NCI-H2196 (cell line): ENCODE data around the gene CFDP1.

Experiments
- DNase-seq: peaks from one replicate; lab custom pipeline; 2025; ENCODE audit not compliant: unreplicated experiment; lab: John Stamatoyannopoulos, UW

CFDP1 gene

GRCh38 chr16:75254359-75254837 lies 178.9 kb downstream of the CFDP1 start:
- DNase-seq, result no peak

GRCh38 chr16:75252946-75253911 lies 180.1 kb downstream of the CFDP1 start:
- no peak for DNase-seq

GRCh38 chr16:75252049-75252864 lies 181.0 kb downstream of the CFDP1 start:
- DNase-seq, result no peak

GRCh38 chr16:75251280-75252048 lies 181.8 kb downstream of the CFDP1 start, which contains the start of gene BCAR1:
Gene BCAR1, minus strand, starts transcription at chr16:75251624. Its CDS starts 142 bp downstream, at chr16:75251482.
- peak; percentile 63 for DNase-seq

- DNase-seq, result no peak
Measured at GRCh38 chr16:75250809-75251279, 182.5 kb downstream of the CFDP1 start.

GRCh38 chr16:75250089-75250808 lies 183.1 kb downstream of the CFDP1 start:
- DNase-seq, result no peak

GRCh38 chr16:75249441-75249840 lies 183.9 kb downstream of the CFDP1 start:
- no peak for DNase-seq

GRCh38 chr16:75248536-75249380 lies 184.5 kb downstream of the CFDP1 start:
- DNase-seq, result no peak

GRCh38 chr16:75248142-75248535 lies 185.2 kb downstream of the CFDP1 start:
- DNase-seq, result no peak

GRCh38 chr16:75247249-75247648 lies 186.1 kb downstream of the CFDP1 start:
- DNase-seq, result no peak

GRCh38 chr16:75246504-75247205 lies 186.6 kb downstream of the CFDP1 start:
- DNase-seq, result no peak

GRCh38 chr16:75244844-75245758 lies 188.2 kb downstream of the CFDP1 start:
- DNase-seq, result peak; percentile 14

- no peak for DNase-seq
Measured at GRCh38 chr16:75244225-75244809, 189.0 kb downstream of the CFDP1 start.
